ENCODE results near the gene CSNK1G2. TPM values are rescaled to one million over a fixed set of nuclear protein-coding genes. Genes with fewer than 3 reads are reported as not detected.
"Not testable (repeated sequence)": the region's sequence is repeated elsewhere in the genome, so short reads cannot be mapped to it uniquely, and the experiment has no call there.

Gene CSNK1G2
- total RNA-seq, 1 donor from 2014 or later = 70.6 TPM

DNA sequence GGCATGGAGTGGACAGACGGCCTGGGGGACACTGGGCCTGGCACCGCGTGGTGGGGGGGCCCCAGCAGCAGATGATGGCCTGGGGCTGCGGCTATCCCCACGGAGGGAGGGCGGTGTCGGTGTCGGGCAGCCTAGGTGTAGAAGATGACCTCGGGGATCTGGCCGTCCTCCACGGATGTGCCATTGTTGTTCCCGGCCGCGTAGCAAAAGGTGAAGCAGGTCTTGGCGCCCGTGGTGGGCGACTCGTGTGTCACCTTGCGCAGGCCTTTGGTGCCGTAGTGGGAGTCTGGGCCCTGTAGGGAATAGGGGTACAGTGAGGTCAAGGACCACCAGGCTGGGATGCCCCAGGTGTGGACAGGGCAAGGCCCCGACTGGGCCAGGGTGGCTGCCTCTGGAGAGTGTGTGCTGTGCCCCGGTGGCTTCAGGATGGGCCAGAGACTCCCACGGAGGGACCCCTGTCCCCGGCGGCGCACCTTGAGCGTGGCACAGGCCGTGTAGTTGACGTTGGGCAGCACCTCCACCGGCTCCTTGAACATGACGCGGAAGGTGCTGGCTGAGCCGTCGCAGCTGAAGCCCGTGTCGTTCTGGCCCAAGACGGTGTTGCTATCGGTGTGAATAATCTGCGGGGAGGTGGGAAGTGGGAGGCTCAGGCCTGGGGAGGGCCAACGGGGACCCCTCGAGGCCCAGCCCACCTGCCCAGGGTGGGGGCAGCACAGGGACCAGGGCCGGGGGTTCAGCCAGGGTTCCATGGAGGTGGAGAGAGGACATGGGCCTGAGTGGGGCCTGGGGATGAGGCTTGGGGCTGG lies 45.6 kb downstream of the CSNK1G2 start:
- no peak for DNase-seq (ENCODE audit: low read depth)

DNA sequence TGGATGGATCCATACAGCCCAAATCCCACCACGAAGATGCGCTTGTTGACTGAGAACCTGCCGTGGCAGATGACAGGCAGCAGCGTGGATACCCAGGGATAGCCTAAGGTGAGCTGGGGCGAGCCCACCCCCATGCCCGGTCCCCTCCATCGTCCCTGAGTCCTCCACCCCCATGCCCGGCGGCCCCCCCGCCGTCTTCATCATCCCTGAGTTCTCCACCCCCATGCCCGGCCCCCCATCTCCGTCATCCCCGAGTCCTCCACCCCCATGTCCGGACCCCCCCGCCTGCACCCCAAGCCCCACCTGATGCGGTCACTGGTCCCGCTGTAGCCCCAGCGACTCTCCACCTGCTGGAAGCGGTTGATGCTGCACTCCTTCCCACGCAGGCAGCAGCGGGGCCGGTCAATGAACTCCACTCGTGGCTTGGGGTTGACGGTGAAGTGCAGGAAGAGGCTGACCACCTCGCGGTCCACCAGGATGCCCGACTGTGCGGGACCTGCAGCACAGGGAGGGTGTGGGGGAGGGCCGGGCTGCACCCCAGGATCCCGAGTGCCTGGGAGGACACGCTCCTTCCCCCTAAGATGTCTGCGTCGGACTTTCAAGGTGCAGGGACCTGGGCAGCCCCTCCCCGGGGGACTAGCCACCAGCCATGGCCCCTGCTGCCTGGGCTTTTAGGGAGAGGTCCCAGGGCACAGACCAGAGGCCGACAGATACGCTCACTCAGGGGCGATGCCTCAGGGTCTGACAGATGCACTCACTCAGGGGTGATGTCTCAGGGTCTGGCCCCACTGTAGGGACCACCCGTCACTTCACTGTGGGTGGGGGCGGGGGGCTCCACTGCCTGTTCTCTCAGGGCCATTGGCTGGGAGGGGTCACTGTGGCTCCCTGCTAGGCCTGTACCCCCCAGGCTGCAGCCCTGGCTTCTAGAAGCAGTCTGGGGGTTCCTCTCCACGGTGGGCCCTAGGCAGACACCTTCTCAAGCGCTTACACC lies 46.5 kb downstream of the CSNK1G2 start:
- DNase-seq (ENCODE audit: low read depth) = no peak

DNA sequence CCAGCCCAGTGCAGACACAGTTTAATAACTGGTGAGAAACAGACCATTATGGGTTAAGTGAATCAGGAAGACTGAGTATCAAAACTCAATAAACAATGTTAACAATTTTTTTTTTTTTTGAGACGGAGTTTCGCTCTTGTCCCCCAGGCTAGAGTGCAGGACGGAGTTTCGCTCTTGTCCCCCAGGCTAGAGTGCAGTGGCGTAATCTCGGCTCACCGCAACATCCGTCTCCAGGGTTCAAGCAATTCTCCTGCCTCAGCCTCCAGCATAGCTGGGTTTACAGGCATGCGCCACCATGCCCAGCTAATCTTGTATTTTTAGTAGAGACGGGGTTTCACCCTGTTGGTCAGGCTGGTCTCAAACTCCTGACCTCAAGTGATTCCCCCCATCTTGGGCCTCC lies 47.5 kb downstream of the CSNK1G2 start:
- DNase-seq (ENCODE audit: low read depth) = not testable (repeated sequence)

DNA sequence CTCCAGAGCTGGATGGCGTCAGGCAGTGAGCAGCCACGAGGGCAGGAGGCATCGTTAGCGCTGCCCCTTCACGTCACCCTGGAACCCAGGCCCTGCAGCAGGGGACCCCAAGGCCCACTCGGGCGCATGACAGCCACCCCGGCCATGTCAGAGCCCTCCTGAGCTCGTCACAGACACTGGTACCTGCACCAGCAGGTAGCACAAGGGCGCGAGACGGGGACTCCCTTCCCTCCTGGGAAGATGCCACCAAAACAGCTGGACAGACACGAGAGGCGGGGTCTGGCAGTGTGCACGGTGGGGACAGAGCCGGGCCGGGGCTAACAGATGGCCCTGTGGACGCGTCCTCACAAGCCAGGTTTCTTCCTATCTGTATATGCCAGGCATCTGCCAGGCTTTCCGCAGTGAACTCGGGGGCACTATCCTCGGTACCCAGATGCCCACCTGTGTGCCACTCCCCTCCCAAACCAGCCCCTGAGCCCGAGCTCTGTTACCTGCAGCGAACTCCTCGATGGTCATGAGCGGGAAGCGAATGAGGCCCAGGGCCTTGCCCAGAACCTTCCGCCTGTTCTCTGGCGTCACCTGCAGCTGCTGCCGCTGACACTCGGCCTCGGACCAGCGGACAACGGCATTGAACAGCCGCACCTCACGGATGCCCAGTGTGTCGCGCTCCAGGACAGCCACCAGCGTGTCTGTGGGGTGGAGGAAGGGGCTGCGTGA lies 48.7 kb downstream of the CSNK1G2 start:
- no peak for DNase-seq (ENCODE audit: low read depth)

DNA sequence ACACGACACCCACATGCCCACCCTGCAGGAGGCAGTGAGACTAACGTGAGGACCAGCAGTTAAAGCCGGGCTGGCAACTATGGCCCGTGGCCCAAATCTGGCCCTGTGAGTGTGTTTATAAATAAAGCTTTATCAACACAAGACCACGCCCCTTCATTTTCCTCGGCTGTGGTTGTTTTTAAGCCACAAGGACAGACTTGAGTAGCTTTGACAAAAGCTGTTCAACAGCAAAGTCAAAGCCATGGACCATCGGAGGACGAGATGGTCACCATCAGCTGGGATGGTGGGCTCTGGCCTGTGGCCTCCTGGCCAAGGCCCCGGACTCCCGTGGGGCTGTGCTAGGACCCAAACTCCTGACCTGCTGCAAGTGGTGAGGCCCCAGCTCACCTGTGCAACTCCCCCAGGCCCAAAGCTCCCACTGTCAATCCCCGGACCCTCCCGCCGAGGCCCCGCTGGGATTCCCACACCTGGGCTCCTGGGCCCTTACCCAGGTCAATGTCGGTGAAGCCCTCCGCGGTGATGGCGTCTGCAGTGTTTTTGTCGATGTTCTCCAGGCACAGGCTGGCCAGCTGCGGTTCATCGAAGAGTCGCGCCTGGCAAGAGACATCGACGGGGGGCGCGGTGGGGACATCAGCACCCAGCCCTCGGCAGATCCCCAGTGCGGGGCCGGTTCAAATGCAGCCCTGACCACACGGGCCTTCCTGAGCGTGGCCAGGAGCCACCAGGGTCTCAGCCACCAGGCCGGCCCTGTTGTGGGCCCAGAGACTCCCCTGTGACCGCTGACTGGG lies 49.5 kb downstream of the CSNK1G2 start:
- no peak for DNase-seq (ENCODE audit: low read depth)

DNA sequence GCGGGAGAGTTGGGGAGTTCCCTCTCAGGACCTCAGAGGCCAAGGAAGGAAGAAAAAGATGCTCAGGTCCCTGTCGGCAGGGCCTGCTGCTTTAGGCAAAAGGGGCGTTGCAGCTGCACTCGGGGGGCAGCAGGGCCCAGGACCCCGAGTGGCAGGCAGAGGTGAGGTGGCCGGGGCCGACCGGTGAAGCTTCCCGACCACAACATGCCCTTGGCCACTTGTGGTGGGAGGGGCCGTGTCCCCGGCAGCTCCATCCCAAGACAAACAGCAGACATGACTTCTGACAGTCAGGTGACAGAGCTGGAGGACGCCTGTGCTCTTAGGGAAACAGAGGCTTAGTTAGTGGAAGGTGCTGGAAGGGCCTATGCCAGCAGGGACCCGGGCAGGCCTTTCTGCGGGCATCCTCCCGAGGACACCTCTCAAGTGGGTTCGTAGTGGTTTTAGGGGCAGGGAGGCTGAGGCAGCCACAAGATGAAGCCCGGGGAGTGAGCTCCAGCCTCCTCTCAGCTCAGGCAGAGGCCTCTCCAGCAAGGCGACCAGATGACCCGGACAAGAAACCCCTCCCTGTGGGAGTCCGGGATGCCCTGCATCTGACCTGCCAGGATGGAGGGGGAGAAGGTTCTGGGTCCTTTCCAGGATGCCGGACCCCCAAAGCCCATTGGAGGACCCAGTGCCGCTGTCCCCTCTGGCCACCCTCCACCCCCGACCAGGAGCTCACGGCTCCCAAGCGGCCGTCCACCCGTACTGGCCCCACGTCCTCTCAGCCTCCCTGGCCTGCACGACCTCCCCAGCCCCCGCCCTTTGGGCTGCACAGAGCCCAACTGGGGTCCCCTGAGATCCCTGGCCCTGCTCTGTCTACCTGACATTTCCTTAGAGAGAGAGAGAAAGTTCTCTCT lies 50.3 kb downstream of the CSNK1G2 start:
- DNase-seq (ENCODE audit: low read depth) = no peak

DNA sequence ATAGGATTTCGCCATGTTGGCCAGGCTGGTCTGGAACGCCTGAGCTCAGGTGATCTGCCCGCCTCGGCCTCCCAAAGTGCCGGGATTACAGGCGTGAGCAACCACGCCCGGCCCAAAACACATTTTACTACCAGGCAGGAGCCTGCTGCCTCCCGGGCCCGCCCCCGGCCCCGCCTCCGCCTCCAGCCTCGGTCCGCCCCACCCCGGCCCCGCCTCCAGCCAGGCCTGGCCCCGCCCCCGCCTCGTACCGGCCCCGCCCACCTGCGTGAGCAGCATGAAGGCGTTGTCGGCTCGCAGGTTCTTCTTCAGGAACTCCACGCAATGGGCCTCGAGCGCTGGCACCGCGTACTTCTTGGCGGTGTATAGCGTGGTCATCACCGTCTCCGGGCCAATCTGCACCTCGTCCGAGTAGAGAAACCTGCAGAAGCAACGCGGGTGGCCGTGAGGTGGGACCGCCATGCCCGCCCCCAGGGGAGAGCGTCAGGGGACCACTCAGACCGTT lies 51.8 kb downstream of the CSNK1G2 start:
- DNase-seq (ENCODE audit: low read depth) = no peak

DNA sequence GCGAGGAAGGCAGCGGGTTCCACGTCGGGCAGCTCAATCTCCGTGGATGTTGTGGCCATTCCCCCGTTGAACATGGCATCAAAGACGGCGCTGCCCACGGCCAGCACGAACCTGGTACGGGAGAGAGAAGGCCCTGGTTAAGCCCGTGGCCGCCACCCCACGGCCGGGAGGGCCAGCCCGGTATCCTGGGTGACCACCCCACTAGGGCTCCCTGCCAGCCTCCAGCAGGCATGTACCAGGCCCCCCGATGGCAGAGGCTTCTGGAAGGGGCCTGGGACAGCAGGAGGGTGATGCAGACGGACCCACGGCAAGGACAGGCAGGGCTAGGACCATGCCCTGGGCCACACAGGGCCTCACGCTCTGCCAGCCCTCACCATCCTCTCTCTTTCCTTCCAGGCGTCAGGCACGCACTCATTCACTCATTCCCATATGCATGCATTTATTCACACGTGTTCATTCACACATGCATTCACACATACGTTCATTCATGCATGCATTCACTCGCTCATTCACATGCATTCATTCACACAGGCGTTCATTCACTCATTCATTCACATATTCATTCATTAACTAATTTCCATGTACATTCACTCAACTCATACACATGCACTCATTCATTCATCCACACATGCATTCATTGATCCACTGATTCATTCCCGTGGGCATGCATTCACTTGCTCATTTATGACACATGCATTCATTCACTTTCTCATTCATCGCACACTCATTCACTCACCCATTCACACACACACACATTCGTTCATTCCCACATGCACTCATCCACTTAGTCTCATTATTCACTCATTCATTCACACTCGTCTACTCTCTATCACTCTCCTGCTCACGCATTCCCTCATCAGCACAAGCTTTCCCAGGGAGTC lies 56.6 kb downstream of the CSNK1G2 start:
- no peak for DNase-seq (ENCODE audit: low read depth)

DNA sequence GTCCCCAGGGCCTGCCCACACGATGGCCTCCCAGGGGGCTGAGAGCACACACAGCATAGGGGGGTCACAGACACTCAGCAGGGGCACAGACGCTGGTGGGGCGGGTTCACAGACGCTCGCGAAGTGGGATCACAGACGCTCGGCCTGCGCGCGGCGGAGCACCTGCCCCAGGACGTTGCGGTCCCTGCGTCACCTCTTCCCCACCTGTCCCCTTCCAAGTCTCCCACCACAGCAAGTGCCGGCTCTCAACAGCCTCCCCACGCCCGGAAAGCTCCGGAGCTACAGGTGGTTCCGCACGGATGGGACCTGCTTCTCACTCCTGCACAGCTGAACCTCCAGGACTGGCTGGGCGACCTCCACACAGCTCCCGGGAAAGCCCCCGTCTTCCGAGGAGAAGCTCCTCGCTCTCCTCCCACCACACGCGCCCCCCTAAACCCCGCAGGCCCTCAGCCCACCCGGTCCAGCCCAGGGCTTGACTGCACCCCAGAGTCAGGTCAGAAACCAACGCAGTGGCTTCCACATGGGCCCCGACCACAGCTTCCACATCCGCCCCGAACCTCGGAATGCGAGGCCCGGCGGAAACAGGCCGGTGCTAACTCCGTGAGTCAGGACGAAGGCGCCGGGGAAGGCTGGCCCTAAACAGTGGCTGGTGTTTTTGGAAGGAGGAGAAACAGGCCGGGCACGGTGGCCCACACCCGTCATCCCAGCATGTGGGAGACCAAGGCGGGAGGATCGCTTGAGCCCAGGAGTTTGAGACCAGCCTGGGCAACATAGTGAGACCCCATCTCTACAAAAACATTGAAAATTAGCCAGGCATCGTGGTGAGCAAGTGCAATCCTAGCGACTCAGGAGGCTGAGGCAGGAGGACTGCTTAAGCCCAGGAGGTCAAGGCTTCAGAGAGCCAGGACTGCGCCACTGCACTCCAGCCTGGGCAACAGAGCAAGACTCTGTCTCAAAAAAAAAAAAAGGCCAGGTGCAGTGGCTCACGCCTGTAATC lies 58.0 kb downstream of the CSNK1G2 start:
- no peak for DNase-seq (ENCODE audit: low read depth)

DNA sequence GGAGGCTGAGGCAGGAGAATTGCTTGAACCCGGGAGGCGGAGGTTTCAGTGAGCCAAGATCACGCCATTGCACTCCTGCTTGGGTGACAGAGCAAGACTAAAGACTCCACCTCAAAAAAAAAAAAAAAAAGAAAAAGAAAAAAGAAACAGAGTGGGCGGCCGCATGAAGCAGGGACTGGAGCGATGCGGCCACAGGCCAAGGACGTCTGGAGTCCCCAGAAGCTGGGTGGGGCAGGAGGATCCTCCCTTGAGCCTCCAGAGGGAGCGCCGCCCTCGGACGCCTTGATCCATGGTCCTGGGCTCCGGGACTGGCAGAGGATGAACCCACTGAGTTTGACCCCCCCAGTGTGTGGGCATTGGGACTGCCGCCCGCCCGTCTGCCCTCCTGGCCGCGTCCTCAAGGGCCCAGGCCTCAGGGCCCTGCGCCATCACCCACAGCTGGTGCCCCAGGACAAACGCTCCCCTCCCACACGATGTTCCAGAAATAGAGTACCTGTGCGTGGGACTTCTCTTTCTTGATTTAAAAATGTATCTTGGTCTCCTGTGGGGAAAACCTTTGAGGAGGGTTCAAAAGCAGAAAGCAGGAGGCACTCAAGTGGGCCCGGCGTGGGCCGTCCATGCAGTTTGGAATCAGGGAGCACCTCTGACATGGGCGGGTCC lies 59.0 kb downstream of the CSNK1G2 start:
- no peak for DNase-seq (ENCODE audit: low read depth)

DNA sequence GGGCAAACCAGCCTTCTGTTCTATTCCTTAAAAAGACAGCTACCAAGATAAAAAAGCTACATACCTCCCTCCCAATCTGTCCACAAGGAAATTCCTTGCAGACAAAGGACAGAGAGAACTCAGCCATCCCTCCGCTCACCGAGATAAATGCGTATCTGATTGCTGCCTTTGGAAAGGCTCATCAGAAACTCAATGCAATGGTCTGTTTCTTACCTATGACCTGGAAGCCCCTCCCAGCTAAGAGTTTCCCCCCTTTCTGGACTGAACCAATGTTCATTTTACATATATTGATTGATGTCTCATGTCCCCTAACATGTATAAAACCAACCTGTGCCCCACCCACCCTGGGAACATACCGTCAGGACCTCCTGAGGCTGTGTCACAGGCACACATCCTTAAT lies 62.9 kb downstream of the CSNK1G2 start:
- DNase-seq (ENCODE audit: low read depth) = no peak

DNA sequence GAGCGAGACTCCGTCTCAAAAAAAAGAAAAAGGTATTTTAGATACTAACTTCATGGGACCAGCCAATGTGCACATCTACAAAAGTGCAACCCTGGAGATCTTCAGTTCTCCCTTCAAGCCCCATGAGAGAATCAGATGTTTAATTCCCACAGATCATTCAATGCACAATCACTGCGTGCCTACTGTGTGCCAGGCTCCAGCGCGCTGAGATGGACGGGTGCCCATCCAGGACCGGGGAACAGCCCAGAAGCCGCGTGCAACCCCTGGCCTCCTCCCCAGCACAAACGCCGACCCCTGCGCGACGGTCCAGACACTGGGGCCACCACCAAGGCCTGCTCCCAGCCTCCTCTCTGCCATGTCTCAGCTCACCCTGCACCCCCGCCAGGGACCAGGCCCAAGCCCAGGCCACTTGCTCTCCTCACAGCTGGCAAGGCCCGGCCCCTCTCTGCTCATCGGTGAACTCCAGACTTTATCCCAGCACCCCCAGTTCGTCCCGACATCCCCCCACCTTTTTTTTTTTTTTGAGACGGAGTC lies 69.2 kb downstream of the CSNK1G2 start:
- DNase-seq (ENCODE audit: low read depth) = no peak

DNA sequence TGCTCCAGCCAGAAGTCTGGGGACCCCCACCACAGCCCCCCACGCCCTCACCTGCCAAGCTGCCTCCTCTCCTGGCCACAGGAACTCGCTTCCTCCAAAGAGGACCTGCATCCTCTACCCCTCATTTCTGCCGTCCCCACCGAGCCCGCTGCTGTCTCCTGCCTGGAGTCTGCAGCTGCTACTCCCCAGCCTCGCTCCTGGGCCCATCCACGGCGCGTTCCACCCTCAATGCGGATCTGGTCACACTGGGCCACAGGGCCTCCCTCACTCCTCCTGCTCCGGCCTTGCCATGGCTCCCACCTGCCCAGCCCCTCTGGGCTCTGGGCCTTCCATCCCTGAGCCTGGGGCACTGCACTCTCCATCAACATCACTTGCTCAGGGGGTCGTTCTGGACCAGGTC lies 70.2 kb downstream of the CSNK1G2 start:
- DNase-seq (ENCODE audit: low read depth) = no peak

DNA sequence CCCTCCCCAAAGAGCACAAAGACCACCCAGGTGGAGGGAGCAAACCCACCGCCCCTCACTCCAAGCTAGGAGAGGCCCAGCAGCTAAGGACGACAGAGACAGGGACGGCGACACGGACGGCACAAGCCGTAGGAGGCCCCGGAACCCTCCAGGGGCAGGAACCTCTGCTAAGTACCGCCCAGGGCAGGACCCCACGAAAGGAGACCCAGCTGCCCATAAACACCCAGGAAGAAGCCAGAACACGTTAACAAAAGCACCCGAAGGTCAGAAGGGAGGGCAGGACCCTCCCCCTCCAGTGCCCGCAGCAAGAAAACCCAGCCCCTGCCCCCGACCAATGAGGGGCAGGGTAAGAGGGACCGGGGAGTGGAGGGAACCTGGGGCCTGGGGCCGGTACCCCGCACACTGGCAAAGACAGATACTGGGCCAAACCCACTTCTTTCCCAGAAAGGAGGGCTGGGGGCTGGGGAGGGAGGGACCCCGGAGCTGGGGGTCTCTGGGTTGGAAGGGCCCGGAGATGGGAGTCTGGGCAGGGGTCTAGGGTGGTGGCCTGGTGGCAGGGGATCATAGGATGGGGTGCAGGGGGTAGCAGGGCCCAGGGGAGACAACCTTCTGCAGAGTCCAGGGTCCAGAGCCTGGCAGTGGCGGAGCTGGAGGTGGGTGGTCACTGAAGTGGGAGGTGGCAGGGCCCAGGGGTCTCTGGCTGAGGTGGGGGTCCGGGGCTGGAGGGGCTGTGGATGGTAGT lies 72.1 kb downstream of the CSNK1G2 start:
- DNase-seq (ENCODE audit: low read depth) = no peak

DNA sequence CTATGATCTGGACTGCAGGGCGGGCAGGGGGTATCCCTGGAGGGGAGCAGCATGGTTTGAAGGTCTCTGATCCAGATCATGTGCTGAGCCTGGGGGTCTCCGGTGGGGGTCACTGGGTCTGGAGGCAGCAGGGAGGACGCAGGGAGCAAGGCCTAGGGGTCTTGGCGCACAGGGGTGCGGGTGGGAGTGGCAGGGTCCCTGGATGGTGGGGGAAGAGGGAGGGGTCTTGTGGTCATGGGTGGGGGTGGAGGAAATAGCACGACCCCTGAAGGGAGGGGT lies 72.7 kb downstream of the CSNK1G2 start:
- no peak for DNase-seq (ENCODE audit: low read depth)

DNA sequence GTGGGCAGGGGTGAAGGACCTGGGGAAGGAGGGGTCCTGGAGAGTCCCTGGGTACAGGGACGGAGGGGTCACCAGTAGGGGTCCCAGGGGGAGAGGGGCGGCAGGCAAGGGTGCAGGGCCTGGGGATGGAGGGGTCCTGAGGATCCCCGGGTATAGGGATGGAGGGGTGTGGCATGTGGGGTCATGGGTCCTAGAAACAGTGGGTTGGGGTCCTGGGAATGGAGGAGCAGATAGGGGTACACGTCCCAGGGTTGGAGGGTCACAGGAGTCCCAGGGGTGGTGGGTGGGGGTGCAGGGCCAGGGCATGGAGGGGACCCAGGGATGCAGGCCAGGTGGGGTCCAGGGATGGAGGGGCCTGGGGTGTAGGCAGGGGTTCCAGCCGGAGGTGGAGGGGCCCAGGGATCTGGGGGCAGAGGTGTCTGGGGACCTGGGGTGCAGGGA lies 73.2 kb downstream of the CSNK1G2 start:
- DNase-seq (ENCODE audit: low read depth) = no peak
